GM12878 (cell line): ENCODE measurements around the gene STRA6. TPM values are rescaled to one million over a fixed set of nuclear protein-coding genes. Genes with fewer than 3 reads are reported as not detected.

ENCODE experiments used
- ATAC-seq: fragments of 200-7000 bp; cut with Tn5 transposase; 3 replicates; pipeline ENCODE4 v1.9.1; 2020; ENCODE audit warnings: mild to moderate bottlenecking, moderate library complexity
- BruUV-seq: library from RNA; stranded (reverse); fragments of 400-500 nt; replicated peaks from 2 replicates; lab custom pipeline; 2021; lab: Mats Ljungman, UMichigan
- CTCF ChIA-PET: fragments of 300-600 bp; sonication (Branson Sonifier 250); formaldehyde crosslinking; extraction: SDS; loops from one replicate; lab custom pipeline; 2021; ENCODE audit warnings: inconsistent platforms; lab: Yijun Ruan, JAX
- POLR2A ChIA-PET: fragments of 350-600 bp; formaldehyde crosslinking; extraction: SDS; loops from one replicate; lab custom pipeline; 2021; ENCODE audit warnings: inconsistent platforms; lab: Charles Lee
- RAD21 ChIA-PET: fragments of 300-600 bp; sonication (Branson Sonifier 250); formaldehyde crosslinking; loops from one replicate; lab custom pipeline; 2023; ENCODE audit warnings: antibody characterized with exemption; ENCODE audit not compliant: unreplicated experiment; lab: Charles Lee
- SMC1A ChIA-PET: fragments of 300-600 bp; sonication (Branson Sonifier 250); formaldehyde crosslinking; loops from one replicate; lab custom pipeline; 2023; ENCODE audit not compliant: unreplicated experiment, uncharacterized antibody; lab: Charles Lee
- DNase-seq: peaks from one replicate; pipeline ENCODE4 v3.0.0-alpha.2; 2011; ENCODE audit warnings: low read depth, low spot score
- FAIRE-seq: peaks from 3 replicates; lab custom pipeline; 2011; peaks lifted over from hg19 to GRCh38; lab: Jason Lieb, UNC
- H2AFZ ChIP-seq: 2 replicates; pipeline ENCODE4 v1.6.0; 2011; ENCODE audit warnings: low read depth, low read length, control low read depth; ENCODE audit not compliant: control insufficient read depth
- H3K27ac ChIP-seq: 2 replicates; pipeline ENCODE4 v1.5.1; 2011; ENCODE audit warnings: control low read depth; ENCODE audit not compliant: control insufficient read depth, insufficient read depth
- H3K27me3 ChIP-seq, 2 experiments: replicated peaks in 1 of 2; 2 replicates each; pipeline versions ENCODE4 v1.6.0 to v1.6.1; 2011; ENCODE audit warnings: low read length in 1 of 2; ENCODE audit not compliant: control insufficient read depth in 2 of 2, insufficient read depth in 2 of 2
- H3K36me3 ChIP-seq, 2 experiments: 2 replicates each; pipeline ENCODE4 v1.5.1; 2011; ENCODE audit warnings: low read length in 1 of 2; ENCODE audit not compliant: control insufficient read depth in 2 of 2, insufficient read depth in 2 of 2
- H3K4me1 ChIP-seq: 2 replicates; pipeline ENCODE4 v1.6.1; 2011; ENCODE audit warnings: mild to moderate bottlenecking, low read length, moderate library complexity, mixed read lengths; ENCODE audit not compliant: control insufficient read depth, insufficient read depth
- H3K4me2 ChIP-seq: 2 replicates; pipeline ENCODE4 v1.6.0; 2011; ENCODE audit warnings: control low read depth; ENCODE audit not compliant: control insufficient read depth, insufficient read depth
- H3K4me3 ChIP-seq: fragments of 200-600 bp; sonication (generic); 2 replicates; pipeline ENCODE4 v1.5.1; 2016
- H3K79me2 ChIP-seq: 2 replicates; pipeline ENCODE4 v1.6.0; 2011; ENCODE audit warnings: low read length; ENCODE audit not compliant: control insufficient read depth, insufficient read depth
- H3K9ac ChIP-seq: 2 replicates; pipeline ENCODE4 v1.8.0; 2011; ENCODE audit warnings: low read length, control low read depth, mixed read lengths; ENCODE audit not compliant: control insufficient read depth, insufficient read depth
- H3K9me3 ChIP-seq: replicated peaks from 3 replicates; pipeline ENCODE4 v1.5.1; 2011; ENCODE audit warnings: mild to moderate bottlenecking, low read length; ENCODE audit not compliant: control insufficient read depth, insufficient read depth
- H4K20me1 ChIP-seq: 2 replicates; pipeline ENCODE4 v1.6.0; 2011; ENCODE audit not compliant: control insufficient read depth, insufficient read depth
- ATF2 ChIP-seq: IDR thresholded peaks from 2 replicates; pipeline ENCODE4 v1.6.1; 2012; ENCODE audit warnings: low read length, inconsistent platforms
- BACH1 ChIP-seq: fragments of 450-650 bp; IDR thresholded peaks from 2 replicates; pipeline ENCODE4 v1.6.1; 2017; ENCODE audit warnings: mild to moderate bottlenecking, borderline replicate concordance
- CHD2 ChIP-seq: IDR thresholded peaks from 2 replicates; pipeline ENCODE4 v1.6.1; 2011; ENCODE audit warnings: low read depth, low read length, improper control_type of control experiment, borderline replicate concordance
- FOS ChIP-seq: IDR thresholded peaks from 3 replicates; pipeline ENCODE4 v1.6.1; 2011; ENCODE audit warnings: borderline replicate concordance; ENCODE audit not compliant: insufficient read length; ENCODE audit errors: extremely low read depth
- FOXK2 ChIP-seq: fragments of 450-650 bp; IDR thresholded peaks from 2 replicates; pipeline ENCODE4 v1.6.1; 2017; ENCODE audit warnings: mild to moderate bottlenecking, moderate library complexity
- HDAC6 ChIP-seq: fragments of 200-600 bp; sonication (generic); IDR thresholded peaks from one replicate; pipeline ENCODE4 v1.8.0; 2017; ENCODE audit warnings: antibody characterized with exemption; ENCODE audit not compliant: unreplicated experiment
- IKZF1 ChIP-seq: fragments of 450-650 bp; conservative IDR thresholded peaks from 2 replicates; pipeline ENCODE4 v1.6.1; 2017; ENCODE audit warnings: antibody characterized with exemption, mild to moderate bottlenecking
- LARP7 ChIP-seq: fragments of 450-650 bp; IDR thresholded peaks from 2 replicates; pipeline ENCODE4 v1.6.1; 2017; ENCODE audit warnings: mild to moderate bottlenecking
- NKRF ChIP-seq: fragments of 450-650 bp; conservative IDR thresholded peaks from 2 replicates; pipeline ENCODE4 v1.6.1; 2017; ENCODE audit warnings: mild to moderate bottlenecking, moderate library complexity
- NR2C1 ChIP-seq: fragments of 450-650 bp; IDR thresholded peaks from 2 replicates; pipeline ENCODE4 v1.6.1; 2017; ENCODE audit warnings: antibody characterized with exemption, mild to moderate bottlenecking, moderate library complexity
- PAX5 ChIP-seq: IDR thresholded peaks from 2 replicates; pipeline ENCODE4 v1.6.1; 2011; ENCODE audit warnings: low read depth, low read length, borderline replicate concordance
- PBX3 ChIP-seq: IDR thresholded peaks from 2 replicates; pipeline ENCODE4 v1.6.1; 2011; ENCODE audit warnings: mild to moderate bottlenecking, low read depth, low read length, moderate library complexity; ENCODE audit not compliant: insufficient replicate concordance
- SIX5 ChIP-seq: IDR thresholded peaks from 2 replicates; pipeline ENCODE4 v1.6.1; 2011; ENCODE audit warnings: mild to moderate bottlenecking, low read depth, low read length, moderate library complexity; ENCODE audit not compliant: severe bottlenecking
- SMAD5 ChIP-seq: IDR thresholded peaks from 2 replicates; pipeline ENCODE4 v1.6.1; 2016; ENCODE audit warnings: antibody characterized with exemption, low read depth
- STAT1 ChIP-seq: fragments of 450-650 bp; conservative IDR thresholded peaks from 2 replicates; pipeline ENCODE4 v1.6.1; 2014; ENCODE audit warnings: antibody characterized with exemption, mild to moderate bottlenecking
- USF2 ChIP-seq: IDR thresholded peaks from 2 replicates; pipeline ENCODE4 v1.6.1; 2011; ENCODE audit warnings: low read depth, low read length, improper control_type of control experiment, borderline replicate concordance
- ZBED1 ChIP-seq: IDR thresholded peaks from 2 replicates; pipeline ENCODE4 v1.6.1; 2016; ENCODE audit warnings: borderline replicate concordance
- ZNF217 ChIP-seq: fragments of 450-650 bp; IDR thresholded peaks from 2 replicates; pipeline ENCODE4 v1.6.1; 2017; ENCODE audit warnings: antibody characterized with exemption, mild to moderate bottlenecking
- WGBS: methylation state at CpG from one replicate; pipeline ENCODE4 v1.1.6; 2016; ENCODE audit warnings: low lambda C conversion rate; ENCODE audit not compliant: insufficient replicate concordance, insufficient coverage; ENCODE audit errors: missing lambda C conversion rate; 5-methylcytosine and 5-hydroxymethylcytosine counted together
- in situ Hi-C: fragments of 300-500 bp; cut with MboI; formaldehyde crosslinking; loops from 9 replicates; pipeline ENCODE4 v1.14.3; 2018; ENCODE audit warnings: mixed read lengths
- intact Hi-C: fragments of 100-400 bp; cut with micrococcal nuclease; formaldehyde crosslinking; loops from one replicate; pipeline ENCODE4 v1.14.2; 2022; ENCODE audit not compliant: unreplicated experiment
- polyA plus RNA-seq, 11 experiments: library from polyadenylated mRNA; depleted of rRNA in 4 of 11; unstranded in 6 of 11; stranded (reverse) in 5 of 11; fragments of >200 nt; fragmentation: Nextera tagmentation in 4 of 11; fragmentation: Illumina TruSeq in 1 of 11; extraction: Ambion mirVana in 4 of 11; extraction: Trizol in 1 of 11; gene quantifications; 1 replicate in 1 of 11; 2 replicates in 10 of 11; pipeline versions ENCODE4 v1.2.1 to v1.2.3, GENCODE V29; 2011 to 2016; ENCODE audit warnings: inconsistent platforms in 2 of 11, missing spikeins in 2 of 11, low read depth in 1 of 11
- total RNA-seq, 4 experiments: library from RNA; depleted of rRNA in 3 of 4; stranded (reverse); fragments of >200 nt in 3 of 4; fragmentation: Illumina TruSeq in 1 of 4; extraction: Trizol in 1 of 4; gene quantifications; 2 replicates each; pipeline versions ENCODE4 v1.2.1 to v1.2.3, GENCODE V29; 2013 to 2021

The STRA6 gene
- total and polyA plus RNA-seq, 10 of the 15 experiments (the other 5 are each of a cell fraction or from before 2014, with no cell fraction given): 0.31 to 10.8 (median 5.8) TPM

- TF ChIP-seq CHD2 (no peak), USF2 (no peak), HDAC6 (no peak), FOS (no peak), PAX5 (no peak), PBX3 (no peak), LARP7 (no peak), NR2C1 (no peak), BACH1 (no peak), STAT1 (no peak), ATF2 (no peak), ZNF217 (no peak), ZBED1 (no peak), SIX5 (no peak), SMAD5 (no peak), IKZF1 (no peak), NKRF (no peak), FOXK2 (no peak)
- H3K27ac ChIP-seq: no peak overlapping the region
- FAIRE-seq (no peak), ATAC-seq (no peak), DNase-seq (no peak)
- 51% methylated on average over 6 of the region's 6 CpGs for WGBS
- ChIA-PET CTCF (interaction anchor here (1.0 to 1.2 kb wide), 3 partner anchors 82 to 86 kb away, joined by 3 read pairs; no protein-coding TSS in a partner anchor), POLR2A (no interaction called here), SMC1A (no interaction called here), RAD21 (no interaction called here)
- H3K4me2 ChIP-seq: no peak overlapping the region
- H3K36me3 ChIP-seq: no peaks in the 10 kb centered on the region
- in situ Hi-C loops (no loop called here), intact Hi-C loops (no loop called here)
- H3K79me2 ChIP-seq: no peaks in the 10 kb centered on the region
- H3K9ac ChIP-seq: no peak overlapping the region
- no peak overlapping the region for H3K4me3 ChIP-seq
- no peaks in the 10 kb centered on the region for H3K9me3 ChIP-seq
- no TSS peak for BruUV-seq
- no peak overlapping the region for H2AFZ ChIP-seq
- H4K20me1 ChIP-seq: no peaks in the 10 kb centered on the region
- H3K4me1 ChIP-seq: peaks cover 19% of the 10 kb centered on the region
- no peaks in the 10 kb centered on the region for H3K27me3 ChIP-seq
These were observed 36.6 kb upstream of the STRA6 start for GRCh38 chr15:74239051-74239705.
